VCaP (cell line): ENCODE results near the gene AQP6.

ENCODE experiments used
- H3K27ac ChIP-seq: fragments of 450-650 bp; 2 replicates; pipeline ENCODE4 v1.5.1; 2017
- TF ChIP-seq, protein P1 (sequence below): fragments of 450-650 bp; conservative IDR thresholded peaks from 2 replicates; pipeline ENCODE4 v1.5.1; 2017; ENCODE audit warnings: mild to moderate bottlenecking, moderate library complexity

The AQP6 gene

GRCh38 chr12:50024227-50024626, 51.5 kb downstream of the AQP6 start:
- H3K27ac ChIP-seq = peak overlapping the region; percentile 71; the same call in 1 of the 2 replicates

GRCh38 chr12:50024805-50025186, 52.0 kb downstream of the AQP6 start:
- H3K27ac ChIP-seq = peak overlapping the region; percentile 71
- TF ChIP-seq, protein P1, sequence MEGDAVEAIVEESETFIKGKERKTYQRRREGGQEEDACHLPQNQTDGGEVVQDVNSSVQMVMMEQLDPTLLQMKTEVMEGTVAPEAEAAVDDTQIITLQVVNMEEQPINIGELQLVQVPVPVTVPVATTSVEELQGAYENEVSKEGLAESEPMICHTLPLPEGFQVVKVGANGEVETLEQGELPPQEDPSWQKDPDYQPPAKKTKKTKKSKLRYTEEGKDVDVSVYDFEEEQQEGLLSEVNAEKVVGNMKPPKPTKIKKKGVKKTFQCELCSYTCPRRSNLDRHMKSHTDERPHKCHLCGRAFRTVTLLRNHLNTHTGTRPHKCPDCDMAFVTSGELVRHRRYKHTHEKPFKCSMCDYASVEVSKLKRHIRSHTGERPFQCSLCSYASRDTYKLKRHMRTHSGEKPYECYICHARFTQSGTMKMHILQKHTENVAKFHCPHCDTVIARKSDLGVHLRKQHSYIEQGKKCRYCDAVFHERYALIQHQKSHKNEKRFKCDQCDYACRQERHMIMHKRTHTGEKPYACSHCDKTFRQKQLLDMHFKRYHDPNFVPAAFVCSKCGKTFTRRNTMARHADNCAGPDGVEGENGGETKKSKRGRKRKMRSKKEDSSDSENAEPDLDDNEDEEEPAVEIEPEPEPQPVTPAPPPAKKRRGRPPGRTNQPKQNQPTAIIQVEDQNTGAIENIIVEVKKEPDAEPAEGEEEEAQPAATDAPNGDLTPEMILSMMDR = no peak

More at GRCh38 chr12:50024227-50024626, 51.5 kb downstream of the AQP6 start:
- TF ChIP-seq, protein P1 = no peak

DNA sequence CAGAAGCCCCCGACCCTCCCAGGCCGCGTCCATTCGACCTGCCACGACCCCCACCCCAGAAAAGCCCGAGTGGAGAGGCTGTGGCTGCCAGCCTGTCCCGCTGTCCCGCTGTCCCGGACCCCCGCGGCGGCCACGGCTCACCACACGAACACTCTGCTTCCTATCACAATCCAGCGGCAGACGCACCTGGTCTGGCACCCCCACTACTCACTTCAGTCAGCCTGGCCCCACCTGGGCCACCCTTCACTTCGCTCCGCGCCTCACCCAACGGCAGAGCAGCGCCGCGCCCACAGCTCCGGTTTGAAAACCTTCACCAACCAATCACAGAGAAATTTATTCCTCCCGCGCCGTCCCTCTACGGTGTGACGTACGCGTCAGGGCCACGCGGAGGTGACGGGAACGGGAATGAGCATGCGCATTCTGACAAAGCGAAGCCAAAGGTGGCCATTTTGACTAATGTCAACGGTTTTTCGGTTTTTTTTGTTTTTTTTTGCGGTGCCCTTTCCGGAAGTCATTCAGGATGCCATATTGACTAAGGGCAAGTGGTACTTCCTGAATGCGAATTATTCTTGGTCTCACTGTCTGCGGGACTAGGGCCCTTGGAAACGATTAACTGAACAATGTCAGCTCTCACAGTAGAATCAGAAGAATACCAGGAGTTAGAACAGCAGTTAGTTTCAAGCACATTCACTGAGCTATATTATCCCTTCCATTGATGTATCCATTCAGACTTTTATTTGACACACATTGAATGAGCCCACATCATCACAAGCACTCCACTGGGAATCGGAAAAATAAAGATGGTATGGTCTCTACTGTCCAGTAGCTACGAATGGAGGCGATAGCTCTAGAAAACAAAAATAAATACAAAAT, 52.7 kb downstream of the AQP6 start, which contains the start of gene RACGAP1:
Gene RACGAP1, minus strand, starts transcription at position 308 of the 873 bp plus-strand sequence. CDS start 8,779 bp downstream, outside the sequence.
- H3K27ac ChIP-seq = peak within 1 kb of the TSS; percentile 71
- TF ChIP-seq, protein P1 = no peak

- H3K27ac ChIP-seq = no peak overlapping the region
- TF ChIP-seq, protein P1 = no peak
These were observed 53.9 kb downstream of the AQP6 start for GRCh38 chr12:50026691-50027090.
